Measurements from ENCODE around the gene ARMC7.

The ARMC7 gene

GRCh38 chr17:75063201-75063600, 46.6 kb upstream of the ARMC7 start:
- Histone ChIP-seq H3K4me3 (ENCODE audit: insufficient read depth in 1 of 2, low read depth in 1 of 2, low read length in 2 of 2) (no peak overlapping the region), H3K4ac (ENCODE audit: low read depth in 1 of 2, low read length in 2 of 2) (no peak overlapping the region), H2BK12ac (ENCODE audit: low read length in 2 of 2) (no peak overlapping the region), H3K27me3 (ENCODE audit: control insufficient read depth in 1 of 2, insufficient read depth in 1 of 2, low read length in 2 of 2) (no peaks in the 10 kb centered on the region), H3K79me1 (replicated peaks; ENCODE audit: low read length, poor library complexity, severe bottlenecking) (peaks cover 11% of the 10 kb centered on the region), H3K27ac (ENCODE audit: low read length, poor library complexity, severe bottlenecking) (no peak overlapping the region), H2BK15ac (ENCODE audit: low read depth, poor library complexity, severe bottlenecking) (no peak overlapping the region), H3K4me2 (ENCODE audit: low read length, poor library complexity, severe bottlenecking) (no peak overlapping the region), H3K18ac (ENCODE audit: low read depth in 1 of 2, low read length in 2 of 2) (no peak overlapping the region), H2BK5ac (ENCODE audit: low read depth, low read length, poor library complexity, severe bottlenecking) (no peak overlapping the region), H3K4me1 (ENCODE audit: control insufficient read depth, insufficient read depth, low read depth, low read length) (peaks cover 9% of the 10 kb centered on the region), H2BK120ac (ENCODE audit: low read depth, low read length) (no peak overlapping the region), H2AK5ac (ENCODE audit: low read length, severe bottlenecking) (no peak overlapping the region), H2AFZ (ENCODE audit: low read depth, low read length) (no peak overlapping the region), H3K36me3 (ENCODE audit: control insufficient read depth in 1 of 2, insufficient read depth in 2 of 2, low read depth in 1 of 2, low read length in 2 of 2) (peaks cover 52 to 56% of the 10 kb centered on the region in 2 experiments), H3K14ac (ENCODE audit: low read length in 2 of 2) (no peak overlapping the region), H4K91ac (ENCODE audit: low read length) (no peak overlapping the region), H3K9me3 (ENCODE audit: control insufficient read depth, low read length) (no peaks in the 10 kb centered on the region), H3K23ac (ENCODE audit: low read length in 2 of 2) (no peak overlapping the region), H4K8ac (ENCODE audit: low read length) (no peak overlapping the region), H3K9ac (ENCODE audit: low read length) (no peak overlapping the region)
- no peak for DNase-seq
- WGBS, result 97% methylated on average over 13 of the region's 13 CpGs

- Histone ChIP-seq H3K9me3 (ENCODE audit: control insufficient read depth, low read length) (no peaks in the 10 kb centered on the region), H3K79me1 (replicated peaks; ENCODE audit: low read length, poor library complexity, severe bottlenecking) (peaks cover 11% of the 10 kb centered on the region), H3K4ac (ENCODE audit: low read depth in 1 of 2, low read length in 2 of 2) (no peak overlapping the region), H3K23ac (ENCODE audit: low read length in 2 of 2) (no peak overlapping the region), H2BK15ac (ENCODE audit: low read depth, poor library complexity, severe bottlenecking) (no peak overlapping the region), H2BK5ac (ENCODE audit: low read depth, low read length, poor library complexity, severe bottlenecking) (no peak overlapping the region), H3K4me1 (ENCODE audit: control insufficient read depth, insufficient read depth, low read depth, low read length) (peaks cover 9% of the 10 kb centered on the region), H3K14ac (ENCODE audit: low read length in 2 of 2) (no peak overlapping the region), H2AK5ac (ENCODE audit: low read length, severe bottlenecking) (no peak overlapping the region), H3K4me2 (ENCODE audit: low read length, poor library complexity, severe bottlenecking) (no peak overlapping the region), H2AFZ (ENCODE audit: low read depth, low read length) (no peak overlapping the region), H3K9ac (ENCODE audit: low read length) (no peak overlapping the region), H3K18ac (ENCODE audit: low read depth in 1 of 2, low read length in 2 of 2) (no peak overlapping the region), H2BK120ac (ENCODE audit: low read depth, low read length) (no peak overlapping the region), H3K36me3 (ENCODE audit: control insufficient read depth in 1 of 2, insufficient read depth in 2 of 2, low read depth in 1 of 2, low read length in 2 of 2) (peaks cover 52 to 56% of the 10 kb centered on the region in 2 experiments), H4K8ac (ENCODE audit: low read length) (no peak overlapping the region), H3K27ac (ENCODE audit: low read length, poor library complexity, severe bottlenecking) (no peak overlapping the region), H4K91ac (ENCODE audit: low read length) (no peak overlapping the region), H3K4me3 (ENCODE audit: insufficient read depth in 1 of 2, low read depth in 1 of 2, low read length in 2 of 2) (no peak overlapping the region), H2BK12ac (ENCODE audit: low read length in 2 of 2) (no peak overlapping the region), H3K27me3 (ENCODE audit: control insufficient read depth in 1 of 2, insufficient read depth in 1 of 2, low read length in 2 of 2) (no peaks in the 10 kb centered on the region)
- WGBS, result 100% methylated on average over 3 of the region's 3 CpGs
- DNase-seq, result no peak
Measured at GRCh38 chr17:75063626-75064025, 46.1 kb upstream of the ARMC7 start.

GRCh38 chr17:75064040-75064439, 45.7 kb upstream of the ARMC7 start:
- no peak overlapping the region for H3K14ac ChIP-seq (ENCODE audit: low read length in 2 of 2)
- H2BK15ac ChIP-seq (ENCODE audit: low read depth, poor library complexity, severe bottlenecking), result no peak overlapping the region
- no peak overlapping the region for H3K4ac ChIP-seq (ENCODE audit: low read depth in 1 of 2, low read length in 2 of 2)
- H3K9ac ChIP-seq (ENCODE audit: low read length), result no peak overlapping the region
- no peak overlapping the region for H3K18ac ChIP-seq (ENCODE audit: low read depth in 1 of 2, low read length in 2 of 2)
- H3K79me1 ChIP-seq (replicated peaks; ENCODE audit: low read length, poor library complexity, severe bottlenecking), result peaks cover 11% of the 10 kb centered on the region
- H2AFZ ChIP-seq (ENCODE audit: low read depth, low read length), result no peak overlapping the region
- H3K27me3 ChIP-seq (ENCODE audit: control insufficient read depth in 1 of 2, insufficient read depth in 1 of 2, low read length in 2 of 2), result no peaks in the 10 kb centered on the region
- no peak overlapping the region for H2BK120ac ChIP-seq (ENCODE audit: low read depth, low read length)
- H2BK5ac ChIP-seq (ENCODE audit: low read depth, low read length, poor library complexity, severe bottlenecking), result no peak overlapping the region
- H3K4me2 ChIP-seq (ENCODE audit: low read length, poor library complexity, severe bottlenecking), result no peak overlapping the region
- H3K27ac ChIP-seq (ENCODE audit: low read length, poor library complexity, severe bottlenecking), result no peak overlapping the region
- H3K23ac ChIP-seq (ENCODE audit: low read length in 2 of 2), result no peak overlapping the region
- peaks cover 9% of the 10 kb centered on the region for H3K4me1 ChIP-seq (ENCODE audit: control insufficient read depth, insufficient read depth, low read depth, low read length)
- no peak for DNase-seq
- H2AK5ac ChIP-seq (ENCODE audit: low read length, severe bottlenecking), result no peak overlapping the region
- H4K8ac ChIP-seq (ENCODE audit: low read length), result no peak overlapping the region
- no peak overlapping the region for H2BK12ac ChIP-seq (ENCODE audit: low read length in 2 of 2)
- H3K9me3 ChIP-seq (ENCODE audit: control insufficient read depth, low read length), result no peaks in the 10 kb centered on the region
- no peak overlapping the region for H4K91ac ChIP-seq (ENCODE audit: low read length)
- H3K36me3 ChIP-seq (ENCODE audit: control insufficient read depth in 1 of 2, insufficient read depth in 2 of 2, low read depth in 1 of 2, low read length in 2 of 2), result peaks cover 52 to 56% of the 10 kb centered on the region in 2 experiments
- WGBS, result 97% methylated on average over 11 of the region's 11 CpGs
- no peak overlapping the region for H3K4me3 ChIP-seq (ENCODE audit: insufficient read depth in 1 of 2, low read depth in 1 of 2, low read length in 2 of 2)

- no peaks in the 10 kb centered on the region for H3K9me3 ChIP-seq (ENCODE audit: control insufficient read depth, low read length)
- no peak overlapping the region for H2BK120ac ChIP-seq (ENCODE audit: low read depth, low read length)
- H2AFZ ChIP-seq (ENCODE audit: low read depth, low read length), result no peak overlapping the region
- H4K91ac ChIP-seq (ENCODE audit: low read length), result no peak overlapping the region
- H3K23ac ChIP-seq (ENCODE audit: low read length in 2 of 2), result no peak overlapping the region
- peaks cover 9% of the 10 kb centered on the region for H3K79me1 ChIP-seq (replicated peaks; ENCODE audit: low read length, poor library complexity, severe bottlenecking)
- peaks cover 50 to 53% of the 10 kb centered on the region in 2 experiments for H3K36me3 ChIP-seq (ENCODE audit: control insufficient read depth in 1 of 2, insufficient read depth in 2 of 2, low read depth in 1 of 2, low read length in 2 of 2)
- H2BK15ac ChIP-seq (ENCODE audit: low read depth, poor library complexity, severe bottlenecking), result no peak overlapping the region
- no peak overlapping the region for H3K9ac ChIP-seq (ENCODE audit: low read length)
- H3K4me3 ChIP-seq (ENCODE audit: insufficient read depth in 1 of 2, low read depth in 1 of 2, low read length in 2 of 2), result no peak overlapping the region
- no peak overlapping the region for H2AK5ac ChIP-seq (ENCODE audit: low read length, severe bottlenecking)
- 98% methylated on average over 7 of the region's 8 CpGs for WGBS
- peaks cover 9% of the 10 kb centered on the region for H3K4me1 ChIP-seq (ENCODE audit: control insufficient read depth, insufficient read depth, low read depth, low read length)
- no peak overlapping the region for H3K14ac ChIP-seq (ENCODE audit: low read length in 2 of 2)
- no peak overlapping the region for H2BK12ac ChIP-seq (ENCODE audit: low read length in 2 of 2)
- no peak overlapping the region for H2BK5ac ChIP-seq (ENCODE audit: low read depth, low read length, poor library complexity, severe bottlenecking)
- no peak overlapping the region for H4K8ac ChIP-seq (ENCODE audit: low read length)
- no peaks in the 10 kb centered on the region for H3K27me3 ChIP-seq (ENCODE audit: control insufficient read depth in 1 of 2, insufficient read depth in 1 of 2, low read length in 2 of 2)
- H3K4me2 ChIP-seq (ENCODE audit: low read length, poor library complexity, severe bottlenecking), result no peak overlapping the region
- H3K18ac ChIP-seq (ENCODE audit: low read depth in 1 of 2, low read length in 2 of 2), result no peak overlapping the region
- no peak overlapping the region for H3K4ac ChIP-seq (ENCODE audit: low read depth in 1 of 2, low read length in 2 of 2)
- no peak overlapping the region for H3K27ac ChIP-seq (ENCODE audit: low read length, poor library complexity, severe bottlenecking)
- DNase-seq, result no peak
Measured at GRCh38 chr17:75064460-75064859, 45.3 kb upstream of the ARMC7 start.
